Umbilical cord (tissue), 2 donors: Measurements from ENCODE around the gene TMC1. TPM values are rescaled to one million over a fixed set of nuclear protein-coding genes. Genes with fewer than 3 reads are reported as not detected.

Source experiments
- DNase-seq: peaks from one replicate; pipeline ENCODE4 v3.0.0-alpha.2; 2015; ENCODE audit warnings: low spot score
- total RNA-seq: library from RNA; depleted of rRNA; stranded (reverse); fragments of >200 nt; gene quantifications from one replicate; pipeline ENCODE4 v1.2.3, GENCODE V29; 2014; ENCODE audit warnings: low replicate concordance; ENCODE audit not compliant: insufficient read depth

The TMC1 gene
- total RNA-seq, 1 donor from 2014 or later, result 0.96 TPM

DNA sequence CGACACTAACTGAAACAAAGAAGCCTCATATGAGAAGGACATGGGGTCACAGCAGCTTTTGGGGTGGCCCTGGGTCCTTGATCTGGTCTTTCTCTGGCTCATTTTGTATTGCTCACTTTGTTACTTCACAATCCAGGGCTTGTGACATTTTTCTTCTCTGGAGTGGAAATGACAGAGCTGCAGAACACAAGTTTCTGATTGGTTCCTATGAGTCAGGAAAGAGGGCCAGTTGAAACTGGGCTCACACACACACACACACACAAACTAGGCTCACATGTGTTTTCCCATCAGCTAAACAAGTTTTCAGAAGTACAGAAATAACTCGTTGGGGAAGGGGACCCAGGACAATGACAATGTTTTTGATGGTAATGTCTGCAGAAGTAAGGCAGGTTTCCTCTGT lies 54.3 kb downstream of the TMC1 start:
- no peak for DNase-seq

DNA sequence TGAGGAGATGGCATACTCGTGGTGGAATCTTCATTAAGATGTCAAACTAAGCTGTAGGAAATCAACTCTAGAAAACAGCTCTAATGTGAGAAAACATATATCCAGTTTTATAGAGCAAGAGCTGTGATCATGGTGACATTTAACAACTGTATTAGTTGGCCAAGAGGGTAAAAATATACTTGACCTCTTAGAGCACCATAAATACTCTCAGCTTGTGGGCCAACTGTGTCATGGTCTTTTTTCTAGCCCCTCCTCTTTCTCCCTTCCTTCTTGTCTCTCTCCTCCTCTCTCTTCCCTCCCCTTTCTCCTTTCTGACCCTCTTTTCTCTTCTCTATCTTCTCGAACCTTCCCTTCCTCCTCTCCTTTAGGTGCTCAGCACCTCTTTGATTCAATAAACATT lies 54.7 kb downstream of the TMC1 start:
- DNase-seq, result no peak

DNA sequence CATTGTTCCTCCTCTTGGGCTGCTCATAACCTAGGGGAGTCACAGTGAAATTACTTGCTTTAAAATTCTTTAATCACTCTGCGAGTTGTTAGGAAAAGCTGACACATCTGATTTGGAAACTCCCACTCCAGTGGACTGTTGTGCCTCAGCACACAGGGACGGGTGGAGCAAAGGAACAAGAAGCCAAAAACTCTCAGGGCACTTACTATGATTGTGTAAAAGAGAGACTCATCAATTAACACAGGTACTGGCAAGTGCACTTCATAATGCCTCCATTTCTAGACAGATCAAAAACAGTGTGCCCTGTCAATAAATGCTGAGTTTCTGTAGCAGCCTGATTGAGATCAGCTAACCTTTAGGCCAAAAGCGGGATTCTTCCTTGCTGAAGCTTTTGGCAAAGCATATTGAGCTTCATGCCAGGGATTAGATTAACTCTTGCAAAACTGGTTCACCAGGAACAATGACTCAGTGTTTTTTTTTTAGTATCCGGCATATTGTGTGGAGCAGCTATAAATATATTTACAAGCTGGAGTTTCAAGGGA lies 55.9 kb downstream of the TMC1 start:
- peak; percentile 59 for DNase-seq

DNA sequence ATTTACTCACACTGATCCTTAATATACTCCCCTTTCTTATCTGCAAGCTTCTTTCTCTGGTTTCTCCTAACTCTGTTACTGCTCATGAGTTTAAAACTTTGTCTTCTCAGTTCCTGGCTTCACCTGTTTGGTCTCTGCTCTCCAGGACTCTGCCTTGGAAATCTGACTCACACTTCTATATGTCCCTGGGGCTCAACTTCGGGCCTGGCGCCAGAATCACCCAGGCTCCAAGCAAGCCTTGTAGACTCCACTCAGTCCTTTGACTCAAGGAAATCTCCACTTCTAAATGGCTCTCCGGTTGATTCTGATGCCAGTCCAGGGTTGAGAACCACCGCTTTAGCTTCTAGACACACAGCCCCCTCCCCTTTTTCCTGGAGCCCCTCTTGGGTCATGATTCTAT lies 57.8 kb downstream of the TMC1 start:
- DNase-seq, result no peak

DNA sequence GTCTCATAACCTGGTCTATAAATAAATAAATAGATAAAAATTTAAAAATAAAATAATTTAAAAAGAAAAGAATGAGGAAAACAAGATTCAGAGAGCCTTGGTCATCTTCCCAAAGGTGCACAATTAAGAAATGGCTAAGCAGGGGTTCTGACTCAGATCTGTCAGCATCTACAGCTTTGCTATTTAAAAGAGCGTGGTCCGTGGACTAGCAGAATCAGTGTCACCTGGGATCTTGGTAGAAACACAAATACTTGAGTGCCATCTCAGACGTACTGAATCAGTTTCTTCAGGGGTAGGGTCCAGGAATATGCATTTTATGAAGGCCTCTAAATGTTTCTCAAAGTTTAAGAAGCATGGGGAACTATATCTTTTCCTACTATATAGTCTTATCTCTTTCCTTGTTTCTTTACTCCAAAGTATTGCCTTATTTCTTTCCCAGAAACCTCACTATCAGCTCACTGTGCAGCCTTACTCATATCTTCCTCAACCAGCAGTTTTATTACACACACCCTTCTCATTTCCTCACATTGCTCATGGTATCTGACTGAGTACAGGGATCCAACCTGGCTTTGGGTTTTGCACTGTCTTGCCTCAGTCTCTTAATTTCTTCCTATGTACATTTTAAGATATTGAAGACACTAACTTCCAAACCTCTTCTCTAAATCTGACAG lies 58.6 kb downstream of the TMC1 start:
- DNase-seq, result peak; percentile 77

DNA sequence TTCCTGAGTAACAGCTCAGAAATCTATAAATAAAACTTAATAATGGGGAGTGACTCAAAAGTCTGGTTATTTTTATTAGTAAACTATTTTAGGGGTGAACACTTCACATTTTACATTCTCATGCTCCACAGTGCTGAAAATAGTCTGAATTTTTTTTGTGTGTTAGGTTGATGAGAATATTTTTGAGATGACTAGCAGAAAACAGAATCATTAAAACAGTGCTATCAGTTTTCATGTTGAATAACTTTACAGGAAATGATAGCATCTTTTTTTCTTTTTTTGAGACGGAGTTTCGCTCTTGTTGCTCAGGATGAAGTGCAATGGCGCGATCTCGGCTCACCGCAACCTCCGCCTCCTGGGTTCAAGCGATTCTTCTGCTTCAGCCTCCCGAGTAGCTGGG lies 60.3 kb downstream of the TMC1 start:
- DNase-seq, result no peak

GRCh38 chr9:72583370-72583769 lies 62.0 kb downstream of the TMC1 start:
- DNase-seq, result no peak

DNA sequence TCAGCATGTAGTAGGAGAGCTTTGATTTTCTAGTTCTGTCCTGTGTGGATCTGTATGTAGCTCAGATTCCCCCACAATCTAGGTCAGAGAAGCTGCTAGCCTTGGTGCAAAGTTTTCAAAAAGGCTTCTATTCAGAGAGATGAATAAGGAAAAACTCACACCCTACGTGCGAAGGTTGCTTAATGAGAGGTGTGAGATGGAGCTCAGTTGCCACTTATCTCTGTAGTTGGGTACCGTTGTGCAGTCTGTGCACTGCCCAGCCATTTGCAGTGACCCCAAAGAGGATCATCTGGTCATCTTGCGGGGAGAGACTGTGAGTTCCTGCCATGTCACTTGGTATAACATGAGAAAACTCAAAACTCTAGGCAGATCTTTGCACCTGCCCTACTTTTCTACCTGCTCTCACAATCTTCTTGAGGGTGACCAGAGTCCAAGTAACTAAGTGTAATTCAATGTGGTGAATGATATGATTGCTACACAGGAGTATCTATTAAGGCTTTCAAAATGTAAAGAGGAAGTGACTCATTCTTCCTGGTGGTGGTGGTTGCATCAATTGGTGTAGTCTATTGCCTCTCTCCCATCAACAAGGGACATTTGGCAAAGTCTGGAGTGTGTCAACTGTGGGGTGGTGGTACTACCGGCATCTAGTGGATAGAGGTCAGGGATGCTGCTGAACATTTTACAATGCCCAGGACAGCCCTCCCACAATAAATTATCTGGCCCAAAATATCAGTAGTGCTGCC lies 65.2 kb downstream of the TMC1 start:
- DNase-seq, result no peak

- no peak for DNase-seq
Observed at GRCh38 chr9:72588336-72588735, 66.9 kb downstream of the TMC1 start.

DNA sequence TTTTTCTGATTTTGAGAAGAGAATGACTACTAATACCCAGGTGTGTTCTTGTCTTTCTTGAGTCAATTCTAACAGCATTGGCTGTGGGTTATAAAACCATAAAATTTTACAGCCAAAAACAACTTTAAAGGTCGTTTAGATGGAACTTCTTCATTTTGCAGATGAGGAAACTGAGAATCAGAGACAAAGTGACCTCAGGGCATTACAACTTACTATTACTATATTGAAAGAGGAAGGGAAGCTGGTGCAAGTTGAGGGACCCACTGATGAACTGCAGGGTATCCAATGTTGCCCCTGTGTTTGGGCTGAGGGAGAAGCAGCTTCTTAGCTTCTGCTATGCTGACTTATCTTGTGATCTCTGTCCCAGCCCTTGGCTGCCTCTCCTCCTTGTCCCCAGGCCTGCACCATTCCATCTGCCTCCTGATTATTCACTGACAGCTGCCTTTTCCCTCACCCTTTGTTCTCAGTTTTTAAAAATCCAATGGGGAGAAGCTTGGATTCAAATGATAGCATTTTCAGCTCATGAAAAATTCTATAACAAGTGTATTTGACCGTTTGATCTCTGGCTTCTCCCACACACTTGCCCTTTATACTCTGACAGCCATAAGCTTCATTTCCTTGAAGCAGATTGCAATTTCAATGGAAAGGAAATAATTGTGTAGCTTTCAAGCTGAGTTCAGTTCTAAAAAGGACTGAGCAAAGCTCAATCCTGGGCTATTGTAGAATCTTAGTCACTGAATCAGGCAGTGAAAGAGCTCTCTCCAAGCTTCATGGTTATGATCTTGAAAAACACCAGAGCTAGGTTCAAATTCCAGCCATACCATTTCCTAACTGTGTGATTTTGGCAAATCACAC lies 68.5 kb downstream of the TMC1 start:
- DNase-seq, result no peak

DNA sequence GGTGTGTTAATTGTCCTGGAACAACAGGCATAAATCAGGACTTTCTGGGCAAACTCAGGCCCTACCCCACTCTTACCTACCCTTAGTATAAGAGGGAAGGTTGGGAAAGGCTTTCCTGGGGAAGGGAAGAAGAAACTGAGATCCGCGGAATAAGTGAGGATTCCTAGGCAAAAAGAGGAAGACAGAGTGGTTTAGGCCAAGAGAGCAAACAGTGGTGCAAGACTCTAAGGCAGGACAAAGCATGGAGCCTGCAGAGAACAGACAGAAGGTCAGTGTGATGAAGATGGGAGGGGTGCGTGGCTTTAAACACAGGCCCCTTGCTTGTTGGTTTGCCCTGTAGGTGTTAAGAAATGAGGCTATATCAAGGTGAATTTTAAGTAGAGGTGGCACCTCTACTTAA lies 69.4 kb downstream of the TMC1 start:
- no peak for DNase-seq

- DNase-seq, result peak; percentile 69
Observed at GRCh38 chr9:72592502-72593403, 71.3 kb downstream of the TMC1 start.

- no peak for DNase-seq
Observed at GRCh38 chr9:72596451-72597180, 75.2 kb downstream of the TMC1 start.

GRCh38 chr9:72597181-72597517 lies 75.7 kb downstream of the TMC1 start:
- no peak for DNase-seq

- peak; percentile 73 for DNase-seq
Observed at GRCh38 chr9:72597601-72598000, 76.2 kb downstream of the TMC1 start.

DNA sequence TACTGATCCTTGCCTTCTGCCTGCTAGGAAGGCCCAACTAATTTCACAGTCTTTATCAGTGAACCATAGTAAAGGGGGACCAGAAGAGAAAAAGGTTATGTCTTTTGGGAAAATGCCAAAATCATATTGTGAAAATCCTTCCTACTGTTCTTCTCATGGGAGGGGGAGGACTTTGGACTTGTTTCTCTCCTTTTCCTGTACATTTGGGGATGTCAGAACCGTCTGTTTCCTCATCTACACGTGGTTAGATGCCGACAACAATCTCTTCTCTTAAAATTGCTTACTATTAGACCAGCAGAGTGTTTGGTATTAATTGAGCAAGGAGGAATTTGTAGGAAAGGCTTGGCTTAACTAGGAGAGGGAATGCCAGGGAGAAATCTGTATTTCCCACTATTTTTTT lies 77.2 kb downstream of the TMC1 start:
- no peak for DNase-seq

DNA sequence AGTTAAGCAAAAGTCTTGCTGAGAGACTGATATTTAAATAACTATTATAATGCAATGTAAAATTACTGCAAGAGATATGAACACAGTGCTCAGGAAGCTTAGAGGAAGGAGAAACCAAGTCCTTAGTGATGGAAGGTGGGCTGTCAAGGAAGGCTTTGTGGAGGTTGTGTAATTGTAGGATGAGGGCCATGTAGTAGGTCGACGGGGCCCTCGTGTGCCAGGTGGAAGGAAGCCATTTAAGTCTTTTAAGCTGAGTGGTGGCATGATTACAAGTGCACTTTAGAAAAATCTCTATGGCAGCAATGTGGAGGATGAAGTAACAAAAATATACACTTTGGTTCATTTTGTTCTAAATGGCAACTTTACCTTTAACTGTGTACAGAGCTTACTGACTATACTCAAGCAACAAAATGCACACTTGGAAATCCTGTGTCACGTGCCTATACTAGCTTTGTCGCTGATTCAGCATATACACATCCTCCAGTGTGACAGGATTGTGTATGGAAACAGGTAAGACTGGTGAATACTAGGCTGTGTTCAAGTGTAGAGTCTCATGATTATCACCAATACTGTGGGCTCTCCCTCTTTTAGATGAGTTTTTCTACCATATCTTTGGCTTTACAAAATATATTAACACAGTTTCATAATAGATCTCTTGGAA lies 78.6 kb downstream of the TMC1 start:
- DNase-seq, result no peak

- DNase-seq, result no peak
Observed at GRCh38 chr9:72600671-72601070, 79.3 kb downstream of the TMC1 start.

DNA sequence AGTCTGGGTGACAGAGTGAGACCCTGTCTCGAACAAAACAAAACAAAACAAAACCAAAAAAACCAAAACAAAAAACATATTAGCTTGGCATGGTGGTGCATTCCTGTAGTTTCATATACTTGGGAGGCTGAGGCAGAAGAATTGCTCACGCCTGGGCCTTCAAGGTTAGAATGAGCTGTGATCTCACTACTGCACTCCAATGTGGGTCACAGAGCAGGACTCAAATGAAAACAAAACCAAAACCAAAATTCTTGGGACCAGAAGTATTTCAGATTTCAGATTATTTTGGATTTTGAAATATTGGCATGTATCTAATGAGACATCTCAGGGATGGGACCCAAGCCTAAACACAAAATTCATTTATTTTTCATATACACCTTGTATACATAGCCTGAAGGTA lies 80.2 kb downstream of the TMC1 start:
- no peak for DNase-seq

- no peak for DNase-seq
Observed at GRCh38 chr9:72612449-72612848, 91.0 kb downstream of the TMC1 start.
